ENCODE data around the gene STAM. TPM values are rescaled to one million over a fixed set of nuclear protein-coding genes. Genes with fewer than 3 reads are reported as not detected.

The STAM gene
- polyA plus RNA-seq, 1 of the 3 experiments (the other 2 are of a cell fraction) = 19.1 TPM

- CTCF ChIA-PET = interaction anchor here (1.1 kb wide), 2 partner anchors 9 to 13 kb away, joined by 3 read pairs; no protein-coding TSS in a partner anchor
- no peaks in the 10 kb centered on the region for H4K20me1 ChIP-seq (ENCODE audit: insufficient read depth)
- H3K79me2 ChIP-seq (ENCODE audit: insufficient read depth) = no peaks in the 10 kb centered on the region
- no peaks in the 10 kb centered on the region for H3K36me3 ChIP-seq (replicated peaks in 1 of 2; ENCODE audit: control insufficient read depth in 1 of 2, insufficient read depth in 2 of 2, low read length in 1 of 2)
- no peak overlapping the region for H3K4me2 ChIP-seq
- DNase-seq = no peak
- POLR2A ChIA-PET = no interaction called here
- no peaks in the 10 kb centered on the region for H3K4me1 ChIP-seq (ENCODE audit: control insufficient read depth in 1 of 2, insufficient read depth in 2 of 2, low read depth in 1 of 2, low read length in 1 of 2)
- H3K9me3 ChIP-seq = no peaks in the 10 kb centered on the region
- no peak overlapping the region for H2AFZ ChIP-seq (ENCODE audit: low read depth)
- H3F3A ChIP-seq (replicated peaks; ENCODE audit: insufficient read depth) = no peaks in the 10 kb centered on the region
- no peaks in the 10 kb centered on the region for H3K27me3 ChIP-seq (ENCODE audit: insufficient read depth)
- TF ChIP-seq GABPA (IDR thresholded peaks at IDR 0.05; ENCODE audit: low read depth) (no peak), FOXJ3 (CRISPR knock-in tag; IDR thresholded peaks at IDR 0.05) (no peak), FOXM1 (IDR thresholded peaks at IDR 0.05; ENCODE audit: low read depth) (no peak), JUND (IDR thresholded peaks at IDR 0.05) (no peak), USF1 (IDR thresholded peaks at IDR 0.05; ENCODE audit: borderline replicate concordance, low read depth) (no peak), ZBTB33 (IDR thresholded peaks at IDR 0.05; ENCODE audit: borderline replicate concordance, low read depth) (no peak), YY1 (IDR thresholded peaks at IDR 0.05; ENCODE audit: low read depth) (no peak), PBX3 (IDR thresholded peaks at IDR 0.05) (no peak), RAD21 (IDR thresholded peaks at IDR 0.05; ENCODE audit: low read length) (no peak), MAX (IDR thresholded peaks at IDR 0.05; ENCODE audit: low read depth) (no peak), EP300 (IDR thresholded peaks at IDR 0.05; ENCODE audit: borderline replicate concordance in 1 of 2, low read depth in 1 of 2, low read length in 1 of 2) (no peak), SIN3A (IDR thresholded peaks at IDR 0.05; ENCODE audit: borderline replicate concordance, low read depth, low read length) (no peak), REST (IDR thresholded peaks at IDR 0.05; ENCODE audit: low read depth, low read length) (no peak), RXRA (IDR thresholded peaks at IDR 0.05; ENCODE audit: borderline replicate concordance, low read depth) (no peak), SMC3 (IDR thresholded peaks at IDR 0.05; ENCODE audit: low read depth, low read length) (no peak), TAF1 (IDR thresholded peaks at IDR 0.05; ENCODE audit: borderline replicate concordance, low read depth, low read length) (no peak), RCOR1 (IDR thresholded peaks at IDR 0.05; ENCODE audit: low read length) (no peak), POLR2AphosphoS5 (IDR thresholded peaks at IDR 0.05; ENCODE audit: low read depth, low read length) (no peak)
- no peaks in the 10 kb centered on the region for H3K9me2 ChIP-seq
- H3K4me3 ChIP-seq (ENCODE audit: low read depth in 2 of 2, low read length in 1 of 2) = no peak overlapping the region
- no peak overlapping the region for H3K9ac ChIP-seq
- H3K27ac ChIP-seq (ENCODE audit: low read depth in 2 of 2, low read length in 1 of 2) = no peak overlapping the region
These were observed 114.9 kb downstream of the STAM start for GRCh38 chr10:17758896-17759295.

Measured in SK-N-SH (cell line).